WERI-Rb-1 (cell line): ENCODE measurements around the gene SCNM1.
"Not testable (repeated sequence)": the region's sequence is repeated elsewhere in the genome, so short reads cannot be mapped to it uniquely, and the experiment has no call there.

Source experiments
- DNase-seq: peaks from one replicate; pipeline ENCODE4 v3.0.0-alpha.2; 2020
- H3K27ac ChIP-seq: fragments of 250-450 bp; sonication (Bioruptor Pico); 2 replicates; pipeline ENCODE4 v1.5.1; 2020; ENCODE audit warnings: mild to moderate bottlenecking, moderate library complexity
- H3K27me3 ChIP-seq: fragments of 250-450 bp; sonication (Bioruptor Pico); 2 replicates; pipeline ENCODE4 v1.5.1; 2021; ENCODE audit warnings: mild to moderate bottlenecking, low read depth, moderate library complexity; ENCODE audit not compliant: insufficient read depth, severe bottlenecking
- H3K36me3 ChIP-seq: fragments of 250-450 bp; sonication (Bioruptor Pico); 2 replicates; pipeline ENCODE4 v1.5.1; 2020; ENCODE audit warnings: mild to moderate bottlenecking, moderate library complexity
- H3K4me3 ChIP-seq: 2 replicates; pipeline ENCODE4 v1.5.1; 2011; ENCODE audit warnings: low read depth, mild to moderate bottlenecking, control low read depth, low read length
- H3K9me3 ChIP-seq: fragments of 250-450 bp; sonication (Bioruptor Pico); 2 replicates; pipeline ENCODE4 v1.5.1; 2021; ENCODE audit warnings: mild to moderate bottlenecking, moderate library complexity; ENCODE audit not compliant: severe bottlenecking
- CTCF ChIP-seq: IDR thresholded peaks from 2 replicates; pipeline ENCODE4 v1.5.1; 2011; ENCODE audit warnings: low read depth, mild to moderate bottlenecking, control low read depth, inconsistent platforms, low read length

SCNM1 gene

GRCh38 chr1:151192047-151192446, 26.1 kb downstream of the SCNM1 start:
- Histone ChIP-seq H3K27ac (no peak overlapping the region), H3K9me3 (no peaks in the 10 kb centered on the region), H3K4me3 (no peak overlapping the region), H3K27me3 (no peaks in the 10 kb centered on the region), H3K36me3 (peaks cover 4% of the 10 kb centered on the region; the same call in 1 of the 2 replicates)
- no peak for DNase-seq
- TF ChIP-seq CTCF, result no peak

GRCh38 chr1:151193304-151193703, 27.4 kb downstream of the SCNM1 start:
- Histone ChIP-seq H3K4me3 (no peak overlapping the region), H3K9me3 (no peaks in the 10 kb centered on the region), H3K27me3 (no peaks in the 10 kb centered on the region), H3K27ac (no peak overlapping the region), H3K36me3 (peaks cover 4% of the 10 kb centered on the region; the same call in 1 of the 2 replicates)
- no peak for TF ChIP-seq CTCF
- no peak for DNase-seq

GRCh38 chr1:151193856-151194255, 27.9 kb downstream of the SCNM1 start:
- no peak for DNase-seq
- TF ChIP-seq CTCF, result no peak
- H3K36me3 ChIP-seq, result peaks cover 5% of the 10 kb centered on the region
- no peak overlapping the region for H3K27ac ChIP-seq
- no peaks in the 10 kb centered on the region for H3K9me3 ChIP-seq
- H3K4me3 ChIP-seq, result no peak overlapping the region
- H3K27me3 ChIP-seq, result no peaks in the 10 kb centered on the region

- not testable (repeated sequence) for DNase-seq, H3K27ac ChIP-seq, H3K36me3 ChIP-seq, H3K4me3 ChIP-seq, H3K9me3 ChIP-seq, H3K27me3 ChIP-seq
Observed at GRCh38 chr1:151194894-151195594, 29.1 kb downstream of the SCNM1 start.

GRCh38 chr1:151196292-151196800, 30.4 kb downstream of the SCNM1 start:
- no peak overlapping the region for H3K27ac ChIP-seq
- H3K4me3 ChIP-seq, result no peak overlapping the region
- peak; percentile 65 for TF ChIP-seq CTCF
- peaks cover 19% of the 10 kb centered on the region for H3K36me3 ChIP-seq
- no peaks in the 10 kb centered on the region for H3K27me3 ChIP-seq
- H3K9me3 ChIP-seq, result no peaks in the 10 kb centered on the region
- DNase-seq, result peak; percentile 93

GRCh38 chr1:151197863-151198253, 31.9 kb downstream of the SCNM1 start:
- Histone ChIP-seq H3K27me3 (no peaks in the 10 kb centered on the region), H3K4me3 (peak overlapping the region; percentile 54), H3K27ac (peak overlapping the region; percentile 91), H3K9me3 (no peaks in the 10 kb centered on the region), H3K36me3 (peaks cover 34% of the 10 kb centered on the region)
- no peak for TF ChIP-seq CTCF
- no peak for DNase-seq
